ENCODE measurements around the gene GPLD1.
"Not testable (repeated sequence)": the region's sequence is repeated elsewhere in the genome, so short reads cannot be mapped to it uniquely, and the experiment has no call there.

The GPLD1 gene

GRCh38 chr6:24451581-24452388 is 37.6 kb downstream of the GPLD1 start:
- DNase-seq: no peak

- DNase-seq: no peak
Measured at GRCh38 chr6:24448828-24449525, 40.4 kb downstream of the GPLD1 start.

GRCh38 chr6:24448396-24448795 is 41.0 kb downstream of the GPLD1 start:
- no peak for DNase-seq

- DNase-seq: no peak
Measured at GRCh38 chr6:24446670-24447069, 42.7 kb downstream of the GPLD1 start.

GRCh38 chr6:24445704-24446103 is 43.7 kb downstream of the GPLD1 start:
- DNase-seq: no peak

- no peak for DNase-seq
Measured at GRCh38 chr6:24444588-24444987, 44.8 kb downstream of the GPLD1 start.

- DNase-seq: no peak
Measured at GRCh38 chr6:24441599-24441904, 47.8 kb downstream of the GPLD1 start.

GRCh38 chr6:24440897-24441598 is 48.3 kb downstream of the GPLD1 start:
- DNase-seq: no peak

- no peak for DNase-seq
Measured at GRCh38 chr6:24439858-24440539, 49.4 kb downstream of the GPLD1 start.

- DNase-seq: no peak
Measured at GRCh38 chr6:24436979-24437378, 52.4 kb downstream of the GPLD1 start.

- no peak for DNase-seq
Measured at GRCh38 chr6:24432611-24433010, 56.8 kb downstream of the GPLD1 start.

- peak; percentile 44 for DNase-seq
Measured at GRCh38 chr6:24431045-24431451, 58.3 kb downstream of the GPLD1 start.

- no peak for DNase-seq
Measured at GRCh38 chr6:24430086-24430485, 59.3 kb downstream of the GPLD1 start.

- DNase-seq: no peak
Measured at GRCh38 chr6:24429146-24429545, 60.2 kb downstream of the GPLD1 start.

GRCh38 chr6:24428615-24429014 is 60.8 kb downstream of the GPLD1 start:
- DNase-seq: no peak

GRCh38 chr6:24426729-24427446 is 62.5 kb downstream of the GPLD1 start:
- DNase-seq: no peak

- no peak for DNase-seq
Measured at GRCh38 chr6:24425091-24425490, 64.3 kb downstream of the GPLD1 start.

GRCh38 chr6:24419526-24419925 is 69.9 kb downstream of the GPLD1 start:
- DNase-seq: no peak

GRCh38 chr6:24415753-24416152 is 73.6 kb downstream of the GPLD1 start:
- DNase-seq: no peak

GRCh38 chr6:24414531-24414930 is 74.8 kb downstream of the GPLD1 start:
- DNase-seq: not testable (repeated sequence)

- DNase-seq: no peak
Measured at GRCh38 chr6:24412294-24412693, 77.1 kb downstream of the GPLD1 start.

GRCh38 chr6:24410622-24411021 is 78.8 kb downstream of the GPLD1 start:
- DNase-seq: no peak

Data from CD4-positive, alpha-beta T cell treated with Interleukin-21 for 1 hour (primary cell).